ENCODE data around the gene DPP6. TPM values are rescaled to one million over a fixed set of nuclear protein-coding genes. Genes with fewer than 3 reads are reported as not detected.
A peak's percentile ranks its signal among the peaks of the same experiment; 100 is the strongest.

The DPP6 gene
- total RNA-seq, 2 donors from 2014 or later = 0.05 to 38.7 TPM

- Histone ChIP-seq H3K4me3 (no peak overlapping the region), H3K9me3 (no peaks in the 10 kb centered on the region), H3K27ac (no peak overlapping the region), H3K4me1 (replicated peaks) (no peaks in the 10 kb centered on the region), H3K36me3 (no peaks in the 10 kb centered on the region), H3K27me3 (replicated peaks; ENCODE audit: insufficient read depth) (no peaks in the 10 kb centered on the region)
- no peak for DNase-seq (ENCODE audit: low spot score)
- WGBS = 75% methylated on average over 4 of the region's 4 CpGs
- intact Hi-C loops (cut with DNase I) = no loop called here
- TF ChIP-seq POLR2AphosphoS5 (IDR thresholded peaks at IDR 0.05) (no peak), CTCF (IDR thresholded peaks at IDR 0.05) (no peak), POLR2A (IDR thresholded peaks at IDR 0.05) (no peak)
Measured at GRCh38 chr7:154795014-154795413, 742.8 kb downstream of the DPP6 start.

DNA sequence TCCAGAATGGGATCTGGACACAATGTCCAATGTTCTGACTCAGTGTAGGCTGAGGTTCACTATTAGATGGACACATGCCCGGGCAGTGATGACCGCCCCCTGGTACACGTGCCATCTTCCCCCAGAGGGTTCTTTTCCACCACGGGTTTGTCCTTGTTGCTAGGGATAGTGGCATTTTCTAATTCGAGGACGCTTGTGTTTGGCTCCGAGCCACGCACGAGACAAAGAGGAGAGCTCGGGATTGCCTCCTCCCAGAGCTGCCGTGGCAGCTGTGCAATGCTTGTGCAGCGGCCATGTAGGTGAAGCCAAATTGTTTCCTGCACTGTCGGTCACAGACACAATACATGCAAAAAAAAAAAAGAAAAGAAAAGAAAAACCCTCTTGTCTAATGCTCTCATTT is 743.2 kb downstream of the DPP6 start:
- no peaks in the 10 kb centered on the region for H3K27me3 ChIP-seq (replicated peaks; ENCODE audit: insufficient read depth)
- TF ChIP-seq POLR2A (IDR thresholded peaks at IDR 0.05) (no peak), POLR2AphosphoS5 (IDR thresholded peaks at IDR 0.05) (no peak), CTCF (IDR thresholded peaks at IDR 0.05) (no peak)
- H3K4me1 ChIP-seq (replicated peaks) = no peaks in the 10 kb centered on the region
- no peak overlapping the region for H3K27ac ChIP-seq
- intact Hi-C loops (cut with DNase I) = no loop called here
- no peaks in the 10 kb centered on the region for H3K9me3 ChIP-seq
- no peak overlapping the region for H3K4me3 ChIP-seq
- no peak for DNase-seq (ENCODE audit: low spot score)
- WGBS = 61% methylated on average over 13 of the region's 13 CpGs
- no peaks in the 10 kb centered on the region for H3K36me3 ChIP-seq

GRCh38 chr7:154804449-154804848 is 752.3 kb downstream of the DPP6 start:
- no peak overlapping the region for H3K4me3 ChIP-seq
- intact Hi-C loops (cut with DNase I) = no loop called here

DNA sequence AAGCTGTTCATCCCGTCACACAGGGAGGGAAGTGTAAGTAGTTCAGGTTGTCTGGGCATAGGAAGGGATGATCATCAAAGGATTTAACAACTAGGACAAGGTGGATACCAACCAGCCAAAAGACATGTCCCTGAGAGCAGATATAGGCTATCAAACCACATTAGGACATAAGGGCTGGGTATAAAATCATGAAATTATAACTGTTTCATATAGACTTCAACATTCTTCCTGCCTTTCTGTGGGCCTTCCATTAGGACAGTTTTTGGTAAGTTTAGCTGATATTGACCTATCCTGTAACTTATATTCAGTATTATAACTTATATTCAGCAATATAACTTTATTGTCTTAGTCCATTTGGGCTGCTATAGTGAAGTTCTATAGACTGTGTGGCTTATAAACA is 759.8 kb downstream of the DPP6 start:
- DNase-seq (ENCODE audit: low spot score) = no peak
- H3K4me3 ChIP-seq = no peak overlapping the region
- no peaks in the 10 kb centered on the region for H3K27me3 ChIP-seq (replicated peaks; ENCODE audit: insufficient read depth)
- H3K36me3 ChIP-seq = no peaks in the 10 kb centered on the region
- WGBS = 85% methylated on average over 1 of the region's 1 CpG
- H3K9me3 ChIP-seq = no peaks in the 10 kb centered on the region
- no peak for TF ChIP-seq POLR2AphosphoS5 (IDR thresholded peaks at IDR 0.05)
- no peak for TF ChIP-seq CTCF (IDR thresholded peaks at IDR 0.05)
- no peak for TF ChIP-seq POLR2A (IDR thresholded peaks at IDR 0.05)
- H3K27ac ChIP-seq = no peak overlapping the region
- intact Hi-C loops (cut with DNase I) = no loop called here
- no peaks in the 10 kb centered on the region for H3K4me1 ChIP-seq (replicated peaks)

More at GRCh38 chr7:154804449-154804848, 752.3 kb downstream of the DPP6 start:
- TF ChIP-seq CTCF (IDR thresholded peaks at IDR 0.05) = peak in 1 of 4 experiments; percentile 37
- no peak for TF ChIP-seq POLR2A (IDR thresholded peaks at IDR 0.05)
- Histone ChIP-seq H3K4me1 (replicated peaks) (no peaks in the 10 kb centered on the region), H3K27me3 (replicated peaks; ENCODE audit: insufficient read depth) (no peaks in the 10 kb centered on the region), H3K9me3 (no peaks in the 10 kb centered on the region), H3K27ac (no peak overlapping the region), H3K36me3 (no peaks in the 10 kb centered on the region)
- DNase-seq (ENCODE audit: low spot score) = no peak
- WGBS = 39% methylated on average over 3 of the region's 3 CpGs

- WGBS = 81% methylated on average over 7 of the region's 7 CpGs
Measured at GRCh38 chr7:154817224-154817896, 765.2 kb downstream of the DPP6 start.

More at GRCh38 chr7:154817224-154817896, 765.2 kb downstream of the DPP6 start:
- Histone ChIP-seq H3K4me3 (no peak overlapping the region), H3K9me3 (no peaks in the 10 kb centered on the region), H3K36me3 (no peaks in the 10 kb centered on the region), H3K27me3 (replicated peaks; ENCODE audit: insufficient read depth) (no peaks in the 10 kb centered on the region), H3K4me1 (replicated peaks) (no peaks in the 10 kb centered on the region), H3K27ac (no peak overlapping the region)
- DNase-seq (ENCODE audit: low spot score) = no peak
- TF ChIP-seq POLR2A (IDR thresholded peaks at IDR 0.05) (no peak), CTCF (IDR thresholded peaks at IDR 0.05) (no peak), POLR2AphosphoS5 (IDR thresholded peaks at IDR 0.05) (no peak)
- intact Hi-C loops (cut with DNase I) = no loop called here
